ENCODE results near the gene MRPS31.

Gene MRPS31

DNA sequence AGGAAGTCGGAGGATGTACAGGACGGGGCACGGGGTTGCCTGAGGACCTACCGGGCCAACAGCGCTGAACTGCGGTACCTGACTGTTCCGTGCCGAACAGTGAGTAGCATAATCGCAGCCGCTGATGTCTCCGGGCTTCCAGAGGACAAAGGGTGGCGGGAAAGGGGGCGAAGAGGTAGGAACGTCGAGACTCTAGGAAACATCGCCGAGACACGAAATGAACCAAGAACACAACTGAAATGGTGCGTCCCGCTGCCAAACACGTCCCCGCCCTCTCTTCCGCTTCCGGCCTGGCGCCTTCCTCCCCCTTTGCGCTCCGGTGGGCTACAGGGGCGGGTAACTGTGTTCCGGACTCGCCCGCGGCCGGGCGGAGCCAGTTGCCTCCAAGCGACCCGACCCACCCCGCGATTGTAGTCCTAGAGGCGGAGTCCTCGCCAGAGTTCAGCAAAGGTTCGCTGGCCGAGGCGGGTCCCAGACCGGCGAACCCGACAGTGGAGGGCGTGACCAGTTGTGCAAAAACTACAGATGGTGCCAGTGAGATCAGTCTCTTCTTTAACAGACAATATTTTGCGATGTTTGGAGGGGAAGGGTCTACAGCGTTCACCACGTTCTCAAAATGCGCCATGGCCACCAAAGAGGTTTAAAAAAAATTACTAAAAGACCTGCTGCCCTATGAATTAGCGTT is at the start of gene MRPS31:
Gene MRPS31, minus strand, starts transcription at position 257 of the 685 bp plus-strand sequence. Its CDS starts 54 bp downstream, at position 203.
- DNase-seq = peak; percentile 73

DNA sequence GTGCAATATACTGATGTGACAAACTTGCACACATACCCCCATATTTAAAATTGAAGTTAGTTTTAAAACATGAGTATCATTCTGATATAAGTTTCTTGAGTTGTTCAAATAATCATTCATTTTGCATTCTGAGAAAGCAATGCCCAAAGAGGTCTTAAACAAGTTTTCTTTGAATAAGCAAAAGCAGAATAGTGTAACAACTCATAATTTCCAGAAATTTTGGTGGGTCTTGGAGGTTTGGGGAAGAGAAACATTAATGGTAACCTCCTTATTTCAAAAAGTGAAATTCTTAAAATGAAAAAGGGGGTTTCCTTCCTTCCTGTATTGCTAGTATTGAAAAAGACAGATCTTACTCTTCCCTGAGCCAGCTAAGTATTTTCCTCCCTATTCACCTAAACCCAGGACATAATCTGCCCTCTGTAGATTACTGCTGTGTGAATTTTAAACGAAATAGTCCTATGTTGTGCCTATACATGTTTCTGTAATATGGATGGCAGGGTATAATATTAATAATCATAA is 48.9 kb upstream of the MRPS31 start:
- no peak for DNase-seq

DNA sequence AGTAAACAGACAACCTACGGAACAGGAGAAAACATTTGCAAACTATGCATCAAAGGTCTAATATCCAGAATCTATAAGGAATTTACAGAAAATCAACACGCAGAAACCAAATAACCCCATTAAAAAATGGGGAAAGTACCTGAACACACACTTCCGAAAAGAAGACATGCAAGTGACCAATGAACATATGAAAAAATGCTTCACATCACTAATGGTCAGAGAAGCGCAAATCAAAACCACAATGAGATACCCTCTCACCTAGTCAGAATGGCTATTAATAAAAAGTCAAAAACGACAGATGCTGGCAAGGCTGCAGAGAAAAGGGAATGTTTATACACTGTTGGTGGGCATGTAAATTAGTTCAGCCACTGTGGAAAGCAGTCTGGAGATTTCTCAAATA is 47.9 kb upstream of the MRPS31 start:
- DNase-seq = no peak

DNA sequence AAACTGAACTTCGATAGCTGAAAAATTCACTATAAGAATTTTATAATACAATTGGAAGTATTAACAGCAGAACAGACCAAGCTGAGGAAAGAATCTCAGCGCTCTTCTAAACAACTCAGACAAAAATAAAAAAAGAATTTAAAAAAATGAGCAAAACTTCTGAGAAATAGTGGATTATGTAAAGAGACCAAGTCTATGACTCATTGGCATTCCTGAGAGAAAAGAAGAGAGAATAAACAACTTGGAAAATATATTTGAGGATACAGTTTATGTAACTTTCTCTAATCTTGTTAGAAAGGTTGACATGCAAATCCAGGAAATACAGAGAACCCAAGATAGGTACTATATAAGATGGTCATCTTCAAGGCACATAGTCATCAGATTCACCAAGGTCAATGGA is 43.8 kb upstream of the MRPS31 start:
- DNase-seq = no peak

DNA sequence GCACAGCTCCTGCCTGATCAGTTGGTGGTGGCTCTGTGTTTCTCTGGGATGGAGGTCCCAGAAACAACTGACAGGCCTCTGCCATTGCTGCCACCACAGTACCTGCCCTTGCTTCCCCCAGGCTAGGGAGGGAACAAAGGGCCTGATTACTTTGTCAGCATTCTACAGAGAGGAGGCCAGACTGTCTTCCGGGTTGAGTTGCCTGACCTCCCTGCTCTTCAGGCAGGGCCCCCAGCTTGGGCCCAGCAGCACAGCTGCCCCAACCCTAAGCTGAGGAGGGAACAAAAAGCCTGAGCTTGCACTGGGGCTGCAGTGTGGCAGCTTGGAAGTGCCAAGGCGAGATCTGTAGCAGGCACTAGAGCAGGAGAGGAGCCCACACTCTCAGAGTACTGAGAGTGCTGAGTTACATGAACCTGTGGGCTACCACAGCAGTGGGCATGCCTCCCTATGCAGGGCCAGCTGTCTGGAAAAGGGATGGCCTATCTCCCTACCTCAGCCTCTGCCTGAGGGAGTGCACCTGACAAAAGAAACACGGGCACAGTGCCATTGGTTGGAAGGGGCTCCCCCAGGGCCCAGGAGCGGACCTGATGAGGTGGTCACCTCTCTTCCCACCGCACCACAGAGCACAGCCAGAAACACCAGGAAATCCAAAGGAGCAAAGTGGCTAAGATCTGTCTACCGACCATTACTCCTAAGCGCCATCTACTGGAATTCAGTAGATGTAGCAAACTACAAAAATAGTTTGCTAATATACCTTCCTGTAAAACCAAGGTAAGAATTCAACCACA is 42.9 kb upstream of the MRPS31 start:
- no peak for DNase-seq

DNA sequence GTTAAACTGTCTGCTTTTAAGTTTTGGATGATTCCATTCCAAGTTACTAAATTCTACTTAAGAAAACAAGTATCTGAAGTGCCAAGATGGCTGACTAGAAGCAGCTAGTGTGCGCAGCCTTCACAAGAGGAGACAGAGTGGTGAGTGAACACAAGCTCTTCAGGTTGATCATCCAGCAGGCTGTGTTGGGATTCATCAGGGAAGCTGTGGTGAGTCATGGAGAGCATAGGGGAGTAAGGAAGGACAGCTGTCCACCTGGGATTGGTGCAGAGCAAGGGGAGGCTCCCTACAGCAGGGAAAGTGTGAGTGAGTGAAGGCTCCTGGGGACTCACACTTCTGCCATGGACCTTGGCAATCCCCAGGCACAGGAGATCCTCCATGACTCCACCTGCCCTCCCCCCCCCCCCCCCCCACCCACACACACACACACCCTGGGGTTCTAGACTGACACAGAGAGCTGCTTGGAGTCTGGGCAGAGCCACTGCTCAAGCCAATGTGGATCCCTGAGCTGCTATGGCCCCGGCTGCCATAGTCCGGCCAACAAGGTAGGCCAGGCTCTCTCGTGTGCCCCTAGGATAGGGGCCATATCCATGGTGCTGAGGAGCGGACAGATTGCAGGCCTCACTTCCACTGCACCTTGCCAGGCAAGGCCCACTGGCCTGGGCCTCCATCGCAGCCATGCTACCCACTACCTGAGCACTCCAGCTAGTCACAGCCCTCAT is 41.9 kb upstream of the MRPS31 start:
- DNase-seq = no peak

DNA sequence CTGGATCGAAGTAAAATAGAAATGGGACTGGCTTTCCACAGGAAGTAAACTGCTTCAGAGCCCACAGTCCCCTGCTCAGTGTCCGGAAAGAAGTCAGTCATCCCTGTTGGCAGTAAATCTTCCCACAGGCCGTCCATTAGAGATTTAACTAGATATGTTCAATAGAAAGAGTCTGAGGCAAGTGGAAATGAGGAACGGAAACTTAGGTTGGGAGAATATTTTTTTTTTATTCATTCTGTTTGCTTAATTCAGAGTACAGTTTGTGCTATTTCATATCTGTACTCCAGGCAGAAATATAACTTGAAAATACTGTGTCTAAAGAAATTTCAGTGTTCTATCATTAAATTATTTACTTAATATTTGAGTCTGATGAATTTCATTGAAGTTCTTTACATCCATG is 41.1 kb upstream of the MRPS31 start:
- DNase-seq = no peak

DNA sequence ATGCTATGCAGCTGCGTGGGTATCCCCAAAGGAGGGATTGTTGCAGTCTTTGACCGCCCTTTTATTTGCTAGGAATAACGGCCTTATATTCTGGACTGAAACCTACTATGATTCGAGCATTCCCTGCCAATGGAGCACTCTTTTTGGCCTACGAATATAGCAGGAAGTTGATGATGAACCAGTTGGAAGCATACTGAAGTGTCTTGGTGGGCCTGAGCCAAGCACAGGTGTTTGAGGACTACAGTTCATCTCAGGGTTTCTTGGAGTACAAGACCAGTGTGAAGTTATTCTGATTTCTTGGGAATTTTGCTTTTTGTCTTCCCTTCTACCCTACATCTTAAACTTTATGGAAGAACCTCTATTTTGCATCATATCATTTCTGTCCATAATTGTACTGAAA is 38.5 kb upstream of the MRPS31 start:
- DNase-seq = no peak

DNA sequence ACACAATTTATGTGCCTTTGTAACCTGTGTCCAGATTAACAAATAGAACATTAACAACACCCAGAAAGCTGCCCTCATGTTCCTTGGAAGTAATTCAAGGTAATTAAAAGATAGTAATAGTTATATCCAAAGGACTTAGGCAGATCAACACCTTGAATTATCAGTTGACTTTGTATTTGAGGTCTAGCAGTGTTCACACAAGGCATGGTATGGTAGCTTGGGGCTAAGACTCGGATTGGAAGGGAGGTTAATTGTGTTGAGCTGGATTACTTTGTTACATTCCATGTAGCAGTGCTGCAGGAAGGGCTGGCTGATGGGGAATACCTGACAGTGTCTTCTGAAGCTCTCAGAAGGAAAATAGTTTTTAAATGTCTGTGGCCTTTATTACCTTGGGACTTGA is 35.3 kb upstream of the MRPS31 start:
- no peak for DNase-seq

DNA sequence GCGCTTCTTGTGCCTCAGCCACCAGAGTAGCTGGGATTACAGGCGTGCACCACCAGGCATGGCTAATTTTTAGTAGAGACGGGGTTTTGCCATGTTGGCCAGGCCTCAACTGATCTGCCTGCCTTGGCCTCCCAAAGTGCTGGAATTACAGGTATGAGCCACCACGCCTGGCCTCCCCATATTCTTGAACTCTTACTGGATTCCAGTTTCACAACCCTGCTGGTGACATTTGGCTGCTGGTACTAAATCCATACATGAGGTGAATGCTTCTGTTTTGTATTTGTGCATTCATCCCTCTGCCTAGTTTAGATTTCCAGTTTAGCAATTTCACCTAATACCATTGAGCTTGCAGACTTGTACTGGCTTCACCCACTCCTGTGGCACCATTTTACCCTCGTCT is 32.3 kb upstream of the MRPS31 start:
- no peak for DNase-seq

DNA sequence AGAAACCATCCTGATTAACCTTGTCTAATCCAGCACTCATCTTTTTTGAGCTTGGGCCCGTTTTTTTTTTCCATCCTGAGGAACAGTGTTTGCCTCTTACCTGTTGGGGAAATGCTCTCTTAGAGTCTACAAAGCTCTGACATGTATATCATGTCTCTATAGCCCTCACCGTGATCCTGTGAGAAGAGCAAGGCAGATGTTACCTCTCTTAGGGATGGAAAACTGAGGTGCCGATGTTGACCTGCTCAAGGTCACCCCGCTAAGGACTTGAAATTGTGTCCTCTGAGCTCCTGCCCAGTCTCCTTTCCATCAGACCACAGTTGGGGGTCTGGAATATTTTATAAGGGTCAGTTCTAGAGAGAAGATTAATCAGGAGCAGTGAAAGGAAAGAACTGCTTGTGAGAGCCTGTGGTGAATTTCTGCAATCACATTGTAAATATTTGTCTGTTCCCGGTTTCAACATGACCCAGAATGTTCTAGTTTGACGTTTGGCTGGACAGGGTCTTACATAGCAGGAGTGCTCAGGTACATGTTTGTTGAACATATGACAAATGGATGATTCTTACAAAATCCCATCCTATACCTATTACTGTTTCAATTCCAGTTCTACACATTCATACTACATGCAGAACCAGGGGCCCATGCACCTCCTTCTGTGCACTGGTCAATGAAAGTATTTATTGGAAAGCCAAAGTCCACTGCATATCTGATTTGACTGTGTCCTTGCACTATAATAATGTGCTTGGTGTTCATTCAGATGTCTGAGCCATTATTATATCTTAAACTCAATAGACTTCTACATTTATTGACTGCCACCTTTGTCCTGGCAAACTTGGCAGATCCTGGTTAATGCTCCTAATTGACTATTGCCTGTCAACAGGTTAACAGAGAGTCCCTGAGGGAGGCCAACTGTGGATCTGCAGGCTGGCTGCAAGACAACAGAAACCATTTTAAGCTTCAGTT is 30.5 kb upstream of the MRPS31 start:
- no peak for DNase-seq

DNA sequence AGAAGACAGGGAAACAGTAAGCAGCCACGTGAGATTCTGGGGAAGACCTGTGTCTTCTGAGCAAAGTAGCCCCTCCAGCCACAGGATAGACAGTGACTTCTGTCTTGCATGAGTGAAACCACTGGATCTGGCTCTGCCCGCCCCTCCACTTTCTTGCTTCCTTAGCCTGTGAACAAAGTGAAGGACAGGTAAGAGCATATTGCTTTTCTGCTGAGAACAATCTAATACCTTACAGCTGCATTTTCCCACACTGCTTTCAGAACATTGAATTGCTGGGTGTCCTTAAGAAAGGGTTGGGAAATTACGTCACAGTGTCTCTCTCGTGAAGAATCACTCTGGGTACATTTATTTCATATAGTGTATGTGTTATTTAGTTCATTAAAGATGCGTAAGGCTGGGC is 29.6 kb upstream of the MRPS31 start:
- no peak for DNase-seq

DNA sequence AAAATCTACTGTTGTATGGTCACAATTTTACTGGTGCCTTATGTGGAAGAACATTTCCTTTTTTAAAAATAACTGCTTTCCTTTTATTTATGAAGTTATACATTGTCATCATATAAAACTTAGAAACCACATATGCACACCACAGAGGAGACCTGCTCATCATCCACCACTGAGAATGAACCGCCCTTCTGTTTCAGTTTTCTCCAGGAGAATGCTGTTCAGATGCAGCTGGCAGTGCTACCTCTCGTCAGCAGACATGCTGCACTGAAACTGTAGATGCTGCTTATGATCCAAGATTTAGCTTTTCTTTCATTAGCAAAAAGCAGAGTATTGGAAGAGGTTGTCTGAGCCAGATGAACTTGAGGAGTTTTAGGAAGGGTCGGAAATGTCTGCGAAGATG is 28.5 kb upstream of the MRPS31 start:
- DNase-seq = no peak

DNA sequence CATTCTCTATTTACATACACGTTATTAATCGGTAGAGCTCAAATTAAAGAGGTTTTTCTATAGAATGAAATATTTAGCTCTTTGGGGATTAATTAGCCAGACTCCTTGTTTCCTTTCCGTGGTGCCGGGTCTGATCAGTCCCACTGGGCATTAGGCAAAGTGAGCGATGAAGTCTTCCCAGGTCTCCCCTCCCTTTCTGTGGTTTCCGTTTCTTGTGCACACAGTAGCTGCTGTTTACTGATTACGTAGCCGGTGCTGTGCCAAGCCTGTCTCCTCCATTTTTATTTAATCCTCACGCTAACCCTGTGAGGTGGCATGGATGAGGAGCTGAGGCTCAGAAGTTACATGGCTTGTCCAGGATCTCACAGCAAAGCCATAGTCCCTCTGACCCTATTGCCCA is 27.4 kb upstream of the MRPS31 start:
- DNase-seq = no peak

DNA sequence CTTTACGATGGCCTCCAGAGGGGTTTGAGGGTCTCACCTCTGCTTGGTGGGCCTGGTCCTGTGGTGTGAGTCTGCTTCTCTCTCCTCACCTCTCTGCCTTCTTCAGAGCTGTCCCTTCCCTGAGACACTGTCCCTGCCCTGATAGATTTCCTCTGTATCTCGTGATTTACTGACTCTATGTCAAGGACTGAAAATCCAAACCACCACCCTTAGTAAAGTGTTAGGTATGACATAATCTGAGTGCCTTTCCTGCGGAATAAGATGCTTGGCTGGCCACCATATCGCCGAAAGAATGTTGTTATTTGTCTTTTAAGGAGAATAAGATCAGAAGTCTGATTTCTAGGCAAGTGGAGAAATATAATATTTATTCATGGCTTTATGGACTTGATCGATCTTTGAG is 25.7 kb upstream of the MRPS31 start:
- DNase-seq = no peak

DNA sequence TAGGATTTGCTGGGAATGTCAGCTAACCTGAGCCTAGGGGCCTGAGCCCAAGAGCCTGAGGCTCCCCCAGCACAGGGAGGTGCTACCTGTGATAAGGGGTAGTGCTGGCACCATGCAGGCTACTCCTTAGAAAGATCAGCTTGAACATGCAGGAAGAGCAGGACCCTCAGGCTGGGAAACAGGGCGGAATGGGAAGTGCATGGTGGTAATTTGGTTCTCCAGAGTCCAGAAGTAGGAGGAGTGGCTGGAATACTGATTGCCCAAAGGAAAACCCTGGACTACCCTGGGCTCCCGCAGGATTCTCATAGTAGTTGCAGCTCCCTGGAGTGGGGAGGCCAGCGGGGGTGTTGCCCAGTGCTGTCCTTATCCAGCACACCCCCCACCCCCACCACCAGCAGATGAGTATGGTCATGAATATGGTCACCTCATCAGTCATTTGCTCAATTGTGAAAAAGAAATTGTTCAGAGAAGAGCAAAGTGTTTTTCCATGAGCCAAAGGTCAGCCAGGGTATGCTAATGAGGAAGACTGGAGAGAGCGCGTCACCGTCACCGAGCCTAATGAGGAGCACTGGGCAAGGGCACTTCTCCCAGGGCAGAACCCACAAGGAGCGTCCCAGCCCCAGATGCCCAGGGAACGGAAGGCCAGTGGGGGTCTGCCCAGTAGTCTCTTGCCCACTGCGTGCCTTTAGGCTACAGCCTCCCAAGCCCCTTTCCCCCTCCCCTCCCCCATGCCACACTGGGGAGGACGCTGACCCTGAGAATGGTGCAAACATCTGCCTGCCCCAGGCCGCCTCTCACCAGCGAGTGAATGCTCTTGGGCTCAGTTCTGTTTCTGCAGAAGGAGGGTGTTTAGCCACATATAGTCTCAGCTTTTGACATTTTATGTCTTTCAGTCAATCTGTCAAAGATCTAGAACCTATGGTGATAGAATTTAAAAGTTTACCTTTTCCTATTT is 23.7 kb upstream of the MRPS31 start:
- DNase-seq = no peak

DNA sequence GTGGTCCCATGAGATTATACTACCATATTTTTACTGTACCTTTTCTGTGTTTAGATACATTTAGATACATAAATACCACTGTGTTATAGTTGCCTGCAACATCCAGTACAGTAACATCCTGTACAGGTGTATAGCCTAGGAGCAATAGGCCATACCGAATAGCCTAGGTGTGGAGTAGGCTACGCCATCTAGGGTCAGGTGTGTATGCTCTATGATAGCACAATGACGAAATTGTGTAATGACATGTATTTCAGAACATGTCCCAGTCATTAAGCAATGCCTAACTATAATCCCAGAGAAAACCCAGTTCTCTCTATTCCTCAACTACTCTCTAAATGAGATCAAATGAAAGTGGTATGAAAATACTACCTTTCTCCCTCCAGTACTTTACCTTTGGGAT is 22.3 kb upstream of the MRPS31 start:
- DNase-seq = no peak

DNA sequence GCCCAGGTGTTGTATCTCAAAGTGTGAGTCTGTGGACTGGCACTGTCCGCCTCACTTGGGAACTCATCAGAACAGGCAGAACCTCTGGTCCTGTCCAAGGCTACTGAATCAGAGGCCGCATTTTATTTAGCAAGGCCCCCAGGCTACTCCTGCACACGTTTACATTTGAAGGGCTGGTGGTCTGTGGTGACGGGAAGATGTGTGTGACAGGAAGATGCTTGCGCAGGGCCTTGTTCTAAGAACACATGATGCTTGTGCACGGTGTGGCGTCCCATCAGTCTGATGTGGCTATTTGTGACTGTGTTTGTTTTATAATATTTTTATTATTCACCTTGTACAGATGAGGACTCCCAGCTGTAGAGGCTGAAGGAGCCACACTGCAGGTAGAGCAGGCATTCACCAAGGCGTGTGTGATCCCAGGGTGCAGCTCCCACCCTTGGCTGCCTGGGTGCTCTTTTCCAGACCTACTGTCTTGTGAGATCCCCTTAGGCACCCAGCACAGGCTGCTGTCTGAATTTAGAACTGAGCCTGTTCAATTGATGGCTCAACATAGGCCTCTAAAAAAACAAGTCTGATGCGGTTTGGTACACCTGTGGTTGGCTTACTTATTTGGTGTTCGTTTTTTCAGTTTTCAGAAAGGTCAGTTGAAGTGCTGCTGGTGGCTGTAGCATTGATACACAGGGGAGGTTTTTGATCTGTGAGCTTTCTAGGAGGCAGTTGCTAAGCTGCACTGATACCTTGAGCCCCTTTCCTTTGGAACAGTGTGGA is 21.5 kb upstream of the MRPS31 start:
- no peak for DNase-seq

DNA sequence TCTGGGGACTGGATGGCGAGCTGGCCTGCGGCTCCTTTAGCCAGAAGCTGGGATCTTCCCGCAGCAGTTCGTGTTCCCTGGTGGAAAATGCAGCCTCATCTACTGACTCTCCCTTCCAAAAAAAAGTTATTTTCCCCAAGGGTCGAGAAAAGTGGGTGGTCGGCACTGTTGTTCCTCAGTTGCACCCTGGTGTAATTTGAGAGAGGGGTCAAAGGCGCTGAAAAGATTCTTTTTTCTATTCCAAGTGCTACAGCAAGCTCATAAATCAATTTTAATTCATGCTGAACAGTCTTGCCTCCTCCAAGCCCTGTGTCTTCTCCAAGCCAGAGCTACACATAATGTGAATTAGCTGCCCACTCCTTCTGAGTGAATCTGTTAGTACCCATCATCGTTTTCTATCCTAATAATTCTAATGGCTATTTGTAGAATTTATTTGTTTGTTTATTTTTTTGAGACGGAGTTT is 19.2 kb upstream of the MRPS31 start:
- DNase-seq = no peak

Data from NCI-H1105 (cell line).